ENCODE data around the gene CTDSPL.

CTDSPL gene

GRCh38 chr3:38005076-38006020 is 143.7 kb downstream of the CTDSPL start:
- no peak overlapping the region for H3K4me3 ChIP-seq (ENCODE audit: low read depth, low read length)
- in situ Hi-C loops (cut with HindIII; ENCODE audit: low sequenced_read_pairs), result no loop called here
- DNase-seq (ENCODE audit: low read depth), result no peak
- TF ChIP-seq, protein P1, sequence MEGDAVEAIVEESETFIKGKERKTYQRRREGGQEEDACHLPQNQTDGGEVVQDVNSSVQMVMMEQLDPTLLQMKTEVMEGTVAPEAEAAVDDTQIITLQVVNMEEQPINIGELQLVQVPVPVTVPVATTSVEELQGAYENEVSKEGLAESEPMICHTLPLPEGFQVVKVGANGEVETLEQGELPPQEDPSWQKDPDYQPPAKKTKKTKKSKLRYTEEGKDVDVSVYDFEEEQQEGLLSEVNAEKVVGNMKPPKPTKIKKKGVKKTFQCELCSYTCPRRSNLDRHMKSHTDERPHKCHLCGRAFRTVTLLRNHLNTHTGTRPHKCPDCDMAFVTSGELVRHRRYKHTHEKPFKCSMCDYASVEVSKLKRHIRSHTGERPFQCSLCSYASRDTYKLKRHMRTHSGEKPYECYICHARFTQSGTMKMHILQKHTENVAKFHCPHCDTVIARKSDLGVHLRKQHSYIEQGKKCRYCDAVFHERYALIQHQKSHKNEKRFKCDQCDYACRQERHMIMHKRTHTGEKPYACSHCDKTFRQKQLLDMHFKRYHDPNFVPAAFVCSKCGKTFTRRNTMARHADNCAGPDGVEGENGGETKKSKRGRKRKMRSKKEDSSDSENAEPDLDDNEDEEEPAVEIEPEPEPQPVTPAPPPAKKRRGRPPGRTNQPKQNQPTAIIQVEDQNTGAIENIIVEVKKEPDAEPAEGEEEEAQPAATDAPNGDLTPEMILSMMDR (IDR thresholded peaks at IDR 0.05; ENCODE audit: low read depth, low read length, missing control alignments), result no peak

GRCh38 chr3:38006031-38006430 is 144.4 kb downstream of the CTDSPL start:
- no peak overlapping the region for H3K4me3 ChIP-seq (ENCODE audit: low read depth, low read length)
- no peak for DNase-seq (ENCODE audit: low read depth)
- in situ Hi-C loops (cut with HindIII; ENCODE audit: low sequenced_read_pairs), result no loop called here
- TF ChIP-seq, protein P1 (IDR thresholded peaks at IDR 0.05; ENCODE audit: low read depth, low read length, missing control alignments), result no peak

- H3K4me3 ChIP-seq (ENCODE audit: low read depth, low read length), result no peak overlapping the region
- DNase-seq (ENCODE audit: low read depth), result no peak
- TF ChIP-seq, protein P1 (IDR thresholded peaks at IDR 0.05; ENCODE audit: low read depth, low read length, missing control alignments), result no peak
- in situ Hi-C loops (cut with HindIII; ENCODE audit: low sequenced_read_pairs), result no loop called here
Observed at GRCh38 chr3:38006445-38006995, 144.8 kb downstream of the CTDSPL start.

GRCh38 chr3:38007754-38008090 is 146.0 kb downstream of the CTDSPL start:
- no peak overlapping the region for H3K4me3 ChIP-seq (ENCODE audit: low read depth, low read length)
- in situ Hi-C loops (cut with HindIII; ENCODE audit: low sequenced_read_pairs), result no loop called here
- TF ChIP-seq, protein P1 (IDR thresholded peaks at IDR 0.05; ENCODE audit: low read depth, low read length, missing control alignments), result no peak
- DNase-seq (ENCODE audit: low read depth), result no peak

- no peak overlapping the region for H3K4me3 ChIP-seq (ENCODE audit: low read depth, low read length)
- TF ChIP-seq, protein P1 (IDR thresholded peaks at IDR 0.05; ENCODE audit: low read depth, low read length, missing control alignments), result no peak
- in situ Hi-C loops (cut with HindIII; ENCODE audit: low sequenced_read_pairs), result no loop called here
- DNase-seq (ENCODE audit: low read depth), result no peak
Observed at GRCh38 chr3:38008191-38008701, 146.6 kb downstream of the CTDSPL start.

DNA sequence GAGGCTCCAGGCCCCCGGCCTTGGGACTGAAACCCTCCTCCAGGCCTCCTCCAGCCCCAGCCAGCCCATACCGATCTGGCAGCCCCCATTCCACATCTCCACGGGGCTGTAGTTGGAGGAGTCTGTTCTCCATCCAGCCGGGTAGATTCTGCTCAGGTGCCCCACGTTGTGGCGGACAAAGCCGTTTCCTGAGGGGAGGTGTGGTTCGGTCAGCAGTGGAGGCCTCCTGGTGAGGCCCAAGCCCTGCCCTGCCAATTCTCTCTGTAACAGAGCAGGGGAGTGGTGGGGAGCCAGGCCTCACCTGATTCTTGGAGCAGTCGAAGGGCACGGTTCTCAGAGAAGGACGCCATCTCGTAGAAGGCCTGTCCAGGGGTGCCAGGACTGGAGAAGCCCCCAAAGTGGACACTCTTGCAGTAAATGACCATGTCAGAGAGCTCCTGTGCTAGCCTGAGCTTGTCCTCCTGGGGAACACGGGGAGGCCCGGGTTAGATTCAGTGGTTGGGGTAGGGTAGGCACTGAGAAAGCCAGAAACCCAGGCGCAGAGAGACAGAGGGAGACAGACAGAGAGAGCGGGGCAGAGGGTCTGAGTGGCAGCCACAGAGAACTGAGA is 147.4 kb downstream of the CTDSPL start:
- TF ChIP-seq, protein P1 (IDR thresholded peaks at IDR 0.05; ENCODE audit: low read depth, low read length, missing control alignments), result no peak
- DNase-seq (ENCODE audit: low read depth), result no peak
- in situ Hi-C loops (cut with HindIII; ENCODE audit: low sequenced_read_pairs), result no loop called here
- no peak overlapping the region for H3K4me3 ChIP-seq (ENCODE audit: low read depth, low read length)
